SK-N-SH treated with all-trans-retinoic acid at 6 μM for 48 hours (cell line): Measurements from ENCODE around the gene PCNX3.

Source experiments
- ARNTL ChIP-seq: fragments of 450-650 bp; formaldehyde crosslinking; IDR thresholded peaks from 2 replicates; pipeline ENCODE4 v1.5.0; 2020; ENCODE audit warnings: low read depth, mild to moderate bottlenecking, moderate library complexity, borderline replicate concordance
- CREB5 ChIP-seq: fragments of 250-450 bp; sonication (Bioruptor Pico); IDR thresholded peaks from 2 replicates; pipeline ENCODE4 v1.5.1; 2020; ENCODE audit warnings: low read depth, mild to moderate bottlenecking, moderate library complexity
- CSDC2 ChIP-seq: fragments of 250-450 bp; sonication (Bioruptor Pico); IDR thresholded peaks from 2 replicates; pipeline ENCODE4 v1.5.0; 2020; ENCODE audit warnings: mild to moderate bottlenecking, moderate library complexity
- CSRNP3 ChIP-seq: fragments of 250-450 bp; sonication (Bioruptor Pico); IDR thresholded peaks from 2 replicates; pipeline ENCODE4 v1.5.1; 2021; ENCODE audit warnings: mild to moderate bottlenecking, moderate library complexity
- ESRRG ChIP-seq: fragments of 250-450 bp; sonication (Bioruptor Pico); IDR thresholded peaks from 2 replicates; pipeline ENCODE4 v1.6.1; 2021; ENCODE audit warnings: mild to moderate bottlenecking
- PATZ1 ChIP-seq: fragments of 250-450 bp; sonication (Bioruptor Pico); IDR thresholded peaks from 2 replicates; pipeline ENCODE4 v1.8.0; 2020; ENCODE audit warnings: mild to moderate bottlenecking, moderate library complexity, borderline replicate concordance
- PPARA ChIP-seq: fragments of 250-450 bp; sonication (Bioruptor Pico); IDR thresholded peaks from 2 replicates; pipeline ENCODE4 v1.5.0; 2020; ENCODE audit warnings: mild to moderate bottlenecking, borderline replicate concordance
- TOX ChIP-seq: fragments of 250-450 bp; sonication (Bioruptor Pico); IDR thresholded peaks from 2 replicates; pipeline ENCODE4 v1.8.0; 2021; ENCODE audit warnings: mild to moderate bottlenecking, moderate library complexity, borderline replicate concordance
- ZC3H10 ChIP-seq: fragments of 250-450 bp; sonication (Bioruptor Pico); IDR thresholded peaks from 2 replicates; pipeline ENCODE4 v1.5.1; 2021; ENCODE audit warnings: mild to moderate bottlenecking, moderate library complexity

GRCh38 chr11:65644837-65645236 is 29.3 kb downstream of the PCNX3 start:
- TF ChIP-seq PATZ1 (CRISPR knock-in tag), result no peak
- no peak for TF ChIP-seq CREB5
- TF ChIP-seq CSRNP3, result no peak
- no peak for TF ChIP-seq ESRRG
- no peak for TF ChIP-seq PPARA
- no peak for TF ChIP-seq CSDC2 (CRISPR knock-in tag)
- TF ChIP-seq ARNTL (CRISPR knock-in tag), result no peak
- no peak for TF ChIP-seq TOX
- no peak for TF ChIP-seq ZC3H10
